HT-29 (cell line): ENCODE data around the gene AUNIP. TPM values are rescaled to one million over a fixed set of nuclear protein-coding genes. Genes with fewer than 3 reads are reported as not detected.

ENCODE experiments used
- DNase-seq: peaks from one replicate; pipeline ENCODE4 v3.0.0-alpha.2; 2015; ENCODE audit warnings: low spot score
- small RNA-seq: library from RNA; depleted of rRNA; stranded (forward); fragments of <200 nt; gene quantifications from one replicate; pipeline ENCODE3, GENCODE V24; 2014
- total RNA-seq: library from RNA; depleted of rRNA; stranded (reverse); fragments of >200 nt; shearing (Covaris generic); gene quantifications from 2 replicates; pipeline ENCODE4 v1.2.3, GENCODE V29; 2014; rRNA removed

AUNIP gene
- total RNA-seq, 1 experiment from 2014 or later, result 8.3 TPM

- DNase-seq, result no peak
These were observed 63.1 kb downstream of the AUNIP start for GRCh38 chr1:25795946-25796810.

GRCh38 chr1:25795211-25795610 is 64.0 kb downstream of the AUNIP start:
- DNase-seq, result no peak

- DNase-seq, result no peak
These were observed 64.9 kb downstream of the AUNIP start for GRCh38 chr1:25794325-25794724.

- DNase-seq, result no peak
These were observed 65.6 kb downstream of the AUNIP start for GRCh38 chr1:25793585-25794170.

- no peak for DNase-seq
These were observed 67.1 kb downstream of the AUNIP start for GRCh38 chr1:25792115-25792514.

- no peak for DNase-seq
These were observed 68.8 kb downstream of the AUNIP start for GRCh38 chr1:25790472-25790871.

- no peak for DNase-seq
These were observed 71.5 kb downstream of the AUNIP start for GRCh38 chr1:25787760-25788166.

GRCh38 chr1:25786887-25787759 is 72.1 kb downstream of the AUNIP start:
- DNase-seq, result no peak

GRCh38 chr1:25785333-25786067 is 73.8 kb downstream of the AUNIP start:
- no peak for DNase-seq

GRCh38 chr1:25784575-25785051 is 74.6 kb downstream of the AUNIP start:
- DNase-seq, result no peak

Small RNA genes lying within 50 kb of the gene (small RNA-seq; reads per million reads assigned to genes)
- not detected for gene AL033528.1
- not detected for gene RF00019
- gene SNRPFP2, result not detected

Other genes with a start within 250 kb of the AUNIP start
- 0.10 and 0.28 TPM in 2 replicates for gene MAN1C1, start 242.7 kb downstream of the AUNIP start, total RNA-seq
- 1.3 and 2.2 TPM in 2 replicates for gene SELENON, start 59.3 kb downstream of the AUNIP start, total RNA-seq
- 13.6 and 22.0 TPM in 2 replicates for gene MTFR1L, start 39.5 kb downstream of the AUNIP start, total RNA-seq
- gene PAQR7, start 16.3 kb upstream of the AUNIP start, total RNA-seq, result 4.0 and 5.7 TPM in 2 replicates
- gene STMN1, start 47.0 kb upstream of the AUNIP start, total RNA-seq, result 80.1 and 83.8 TPM in 2 replicates
- 7.6 and 13.0 TPM in 2 replicates for gene PAFAH2, start 138.6 kb upstream of the AUNIP start, total RNA-seq
- gene EXTL1, start 162.3 kb upstream of the AUNIP start, total RNA-seq, result not detected in 2 replicates
- 0.51 and 0.99 TPM in 2 replicates for gene SLC30A2, start 186.7 kb upstream of the AUNIP start, total RNA-seq
- 0.05 and 0.10 TPM in 2 replicates for gene TRIM63, start 208.2 kb upstream of the AUNIP start, total RNA-seq